ENCODE measurements around the gene ZBTB20. TPM values are rescaled to one million over a fixed set of nuclear protein-coding genes. Genes with fewer than 3 reads are reported as not detected.

ZBTB20 gene
- total and polyA plus RNA-seq, 10 of the 15 experiments (the other 5 are each of a cell fraction or from before 2014, with no cell fraction given) = 0.20 to 5.5 (median 2.2) TPM

GRCh38 chr3:114829783-114830182 is 317.3 kb downstream of the ZBTB20 start:
- no peak for ATAC-seq
- CTCF ChIA-PET = interaction anchor here (0.9 to 1.3 kb wide), 5 partner anchors 9 to 954 kb away, joined by 3 to 4 read pairs (median 3); no protein-coding TSS in a partner anchor
- no peak for FAIRE-seq
- SMC1A ChIA-PET (ENCODE audit: uncharacterized antibody, unreplicated experiment) = interaction anchor here (1.0 to 2.8 kb wide), 6 partner anchors 8 to 289 kb away, joined by 3 to 7 read pairs (median 3); no protein-coding TSS in a partner anchor
- Histone ChIP-seq H3K79me2 (ENCODE audit: control insufficient read depth, insufficient read depth, low read length) (no peaks in the 10 kb centered on the region), H3K4me2 (ENCODE audit: control insufficient read depth, insufficient read depth) (no peak overlapping the region), H3K9me3 (replicated peaks; ENCODE audit: control insufficient read depth, insufficient read depth, low read length) (no peaks in the 10 kb centered on the region), H3K4me3 (no peak overlapping the region), H3K27ac (ENCODE audit: control insufficient read depth, insufficient read depth) (no peak overlapping the region), H4K20me1 (ENCODE audit: control insufficient read depth, insufficient read depth) (no peaks in the 10 kb centered on the region), H3K36me3 (ENCODE audit: control insufficient read depth in 2 of 2, insufficient read depth in 2 of 2, low read length in 1 of 2) (no peaks in the 10 kb centered on the region), H3K27me3 (replicated peaks in 1 of 2; ENCODE audit: control insufficient read depth in 2 of 2, insufficient read depth in 2 of 2, low read length in 1 of 2) (no peaks in the 10 kb centered on the region), H3K9ac (ENCODE audit: control insufficient read depth, insufficient read depth, low read length) (no peak overlapping the region), H3K4me1 (ENCODE audit: control insufficient read depth, insufficient read depth, low read length) (no peaks in the 10 kb centered on the region), H2AFZ (ENCODE audit: control insufficient read depth, low read depth, low read length) (no peak overlapping the region)
- POLR2A ChIA-PET = no interaction called here
- no TSS peak for BruUV-seq (replicated peaks)
- no peak for DNase-seq (ENCODE audit: low read depth, low spot score)
- in situ Hi-C loops (cut with MboI) (loop anchor here (10.0 to 25.0 kb wide), 3 partner anchors 255 to 983 kb away; no protein-coding TSS in a partner anchor), intact Hi-C loops (cut with micrococcal nuclease; ENCODE audit: unreplicated experiment) (loop anchor here (5.0 to 10.0 kb wide), 4 partner anchors 338 to 985 kb away; no protein-coding TSS in a partner anchor)
- WGBS (ENCODE audit: insufficient coverage, insufficient replicate concordance, low lambda C conversion rate, missing lambda C conversion rate) = 75% methylated on average over 2 of the region's 2 CpGs
- TF ChIP-seq USF1 (IDR thresholded peaks at IDR 0.05; ENCODE audit: borderline replicate concordance, extremely low read length, insufficient read depth, low read depth, low read length) (no peak), RB1 (IDR thresholded peaks at IDR 0.05; ENCODE audit: borderline replicate concordance) (no peak), NFYA (IDR thresholded peaks at IDR 0.05; ENCODE audit: borderline replicate concordance, low read depth, low read length) (no peak), LARP7 (IDR thresholded peaks at IDR 0.05) (no peak), RCOR1 (conservative IDR thresholded peaks at IDR 0.05; ENCODE audit: low read depth, low read length) (no peak), BCL11A (IDR thresholded peaks at IDR 0.05; ENCODE audit: low read depth, low read length) (no peak), SUZ12 (IDR thresholded peaks at IDR 0.05; ENCODE audit: unreplicated experiment) (no peak), GABPA (IDR thresholded peaks at IDR 0.05; ENCODE audit: low read depth) (no peak)
- TF ChIP-seq, protein P1, sequence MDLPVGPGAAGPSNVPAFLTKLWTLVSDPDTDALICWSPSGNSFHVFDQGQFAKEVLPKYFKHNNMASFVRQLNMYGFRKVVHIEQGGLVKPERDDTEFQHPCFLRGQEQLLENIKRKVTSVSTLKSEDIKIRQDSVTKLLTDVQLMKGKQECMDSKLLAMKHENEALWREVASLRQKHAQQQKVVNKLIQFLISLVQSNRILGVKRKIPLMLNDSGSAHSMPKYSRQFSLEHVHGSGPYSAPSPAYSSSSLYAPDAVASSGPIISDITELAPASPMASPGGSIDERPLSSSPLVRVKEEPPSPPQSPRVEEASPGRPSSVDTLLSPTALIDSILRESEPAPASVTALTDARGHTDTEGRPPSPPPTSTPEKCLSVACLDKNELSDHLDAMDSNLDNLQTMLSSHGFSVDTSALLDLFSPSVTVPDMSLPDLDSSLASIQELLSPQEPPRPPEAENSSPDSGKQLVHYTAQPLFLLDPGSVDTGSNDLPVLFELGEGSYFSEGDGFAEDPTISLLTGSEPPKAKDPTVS (IDR thresholded peaks at IDR 0.05; ENCODE audit: low read depth, low read length) = no peak
- TF ChIP-seq, protein P2, sequence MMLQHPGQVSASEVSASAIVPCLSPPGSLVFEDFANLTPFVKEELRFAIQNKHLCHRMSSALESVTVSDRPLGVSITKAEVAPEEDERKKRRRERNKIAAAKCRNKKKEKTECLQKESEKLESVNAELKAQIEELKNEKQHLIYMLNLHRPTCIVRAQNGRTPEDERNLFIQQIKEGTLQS (IDR thresholded peaks at IDR 0.05; ENCODE audit: borderline replicate concordance, extremely low read depth, low read depth, low read length) = no peak
- TF ChIP-seq, protein P3, sequence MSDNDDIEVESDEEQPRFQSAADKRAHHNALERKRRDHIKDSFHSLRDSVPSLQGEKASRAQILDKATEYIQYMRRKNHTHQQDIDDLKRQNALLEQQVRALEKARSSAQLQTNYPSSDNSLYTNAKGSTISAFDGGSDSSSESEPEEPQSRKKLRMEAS (IDR thresholded peaks at IDR 0.05; ENCODE audit: low read depth, low read length) = no peak
- RAD21 ChIA-PET (ENCODE audit: unreplicated experiment) = interaction anchor here (0.5 to 1.5 kb wide), 2 partner anchors 49 to 252 kb away, joined by 4 read pairs; no protein-coding TSS in a partner anchor
